Osteoblast (primary cell): ENCODE data around the gene CTNNBIP1. TPM values are rescaled to one million over a fixed set of nuclear protein-coding genes. Genes with fewer than 3 reads are reported as not detected.
"Not testable (repeated sequence)": the region's sequence is repeated elsewhere in the genome, so short reads cannot be mapped to it uniquely, and the experiment has no call there.

Experiments
- DNase-seq: peaks from one replicate; pipeline ENCODE4 v3.0.0; 2011; ENCODE audit warnings: low spot score, mixed read lengths; ENCODE audit not compliant: insufficient read length; ENCODE audit errors: missing footprints
- H2AFZ ChIP-seq: 2 replicates; pipeline ENCODE4 v1.6.0; 2011; ENCODE audit warnings: mild to moderate bottlenecking, low read length
- H3K27ac ChIP-seq: 2 replicates; pipeline ENCODE4 v1.5.1; 2011; ENCODE audit warnings: mild to moderate bottlenecking, low read depth, low read length, moderate library complexity
- H3K27me3 ChIP-seq: 2 replicates; pipeline ENCODE4 v1.6.0; 2012; ENCODE audit warnings: mild to moderate bottlenecking, control low read depth, inconsistent platforms, low read length, moderate library complexity; ENCODE audit not compliant: insufficient read depth
- H3K36me3 ChIP-seq: 2 replicates; pipeline ENCODE4 v1.5.1; 2011; ENCODE audit warnings: mild to moderate bottlenecking, low read length, control low read depth, moderate library complexity; ENCODE audit not compliant: insufficient read depth
- H3K4me1 ChIP-seq: 2 replicates; pipeline ENCODE4 v1.5.1; 2011; ENCODE audit warnings: mild to moderate bottlenecking, low read length, control low read depth, moderate library complexity; ENCODE audit not compliant: insufficient read depth
- H3K4me2 ChIP-seq: 2 replicates; pipeline ENCODE4 v1.6.0; 2011; ENCODE audit warnings: mild to moderate bottlenecking, low read length; ENCODE audit not compliant: insufficient read depth
- H3K4me3 ChIP-seq: fragments of 200-600 bp; sonication (generic); 3 replicates; pipeline ENCODE4 v1.5.1; 2012; ENCODE audit warnings: mild to moderate bottlenecking, low read length, inconsistent platforms; ENCODE audit not compliant: insufficient read depth
- H3K79me2 ChIP-seq: 2 replicates; pipeline ENCODE4 v1.6.0; 2012; ENCODE audit warnings: mild to moderate bottlenecking, low read length, control low read depth, inconsistent platforms; ENCODE audit not compliant: insufficient read depth
- H3K9me3 ChIP-seq: 2 replicates; pipeline ENCODE4 v1.5.1; 2011; ENCODE audit warnings: low read depth, low read length, control low read depth
- H4K20me1 ChIP-seq: 2 replicates; pipeline ENCODE4 v1.6.0; 2012; ENCODE audit warnings: mild to moderate bottlenecking, low read length, control low read depth; ENCODE audit not compliant: insufficient read depth
- total RNA-seq: library from RNA; depleted of rRNA; stranded (reverse); fragments of >200 nt; gene quantifications from 2 replicates; pipeline ENCODE4 v1.2.3, GENCODE V29; 2012
- TF ChIP-seq, protein P1 (sequence below): IDR thresholded peaks from 2 replicates; pipeline ENCODE4 v1.5.1; 2011; ENCODE audit warnings: mild to moderate bottlenecking, low read depth, low read length, moderate library complexity; ENCODE audit errors: extremely low read depth

CTNNBIP1 gene
- total RNA-seq, 1 donor: 18.5 TPM

DNA sequence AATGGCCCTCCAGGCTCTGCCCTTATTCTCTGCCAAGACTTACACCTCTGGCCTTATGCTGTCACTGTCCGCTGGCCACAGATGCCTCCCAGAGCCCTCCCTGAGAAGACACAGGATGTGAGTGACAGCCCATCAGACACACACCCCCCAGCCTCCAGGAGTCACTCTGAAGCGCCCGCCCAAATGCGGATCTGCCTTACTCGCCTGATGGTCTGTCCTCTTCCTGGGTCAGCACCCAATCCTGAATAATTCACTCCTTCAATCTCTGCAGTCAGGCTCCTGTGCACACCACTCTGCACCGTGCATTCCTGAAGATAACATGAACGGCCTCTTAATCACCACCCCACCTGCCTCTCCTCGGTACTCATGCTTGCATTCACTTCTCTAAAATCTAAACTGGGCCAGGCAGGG is 101.0 kb downstream of the CTNNBIP1 start:
- no peak overlapping the region for H3K4me3 ChIP-seq
- H3K27me3 ChIP-seq: no peaks in the 10 kb centered on the region
- DNase-seq: no peak
- no peaks in the 10 kb centered on the region for H3K36me3 ChIP-seq
- H3K27ac ChIP-seq: no peak overlapping the region
- TF ChIP-seq, protein P1, sequence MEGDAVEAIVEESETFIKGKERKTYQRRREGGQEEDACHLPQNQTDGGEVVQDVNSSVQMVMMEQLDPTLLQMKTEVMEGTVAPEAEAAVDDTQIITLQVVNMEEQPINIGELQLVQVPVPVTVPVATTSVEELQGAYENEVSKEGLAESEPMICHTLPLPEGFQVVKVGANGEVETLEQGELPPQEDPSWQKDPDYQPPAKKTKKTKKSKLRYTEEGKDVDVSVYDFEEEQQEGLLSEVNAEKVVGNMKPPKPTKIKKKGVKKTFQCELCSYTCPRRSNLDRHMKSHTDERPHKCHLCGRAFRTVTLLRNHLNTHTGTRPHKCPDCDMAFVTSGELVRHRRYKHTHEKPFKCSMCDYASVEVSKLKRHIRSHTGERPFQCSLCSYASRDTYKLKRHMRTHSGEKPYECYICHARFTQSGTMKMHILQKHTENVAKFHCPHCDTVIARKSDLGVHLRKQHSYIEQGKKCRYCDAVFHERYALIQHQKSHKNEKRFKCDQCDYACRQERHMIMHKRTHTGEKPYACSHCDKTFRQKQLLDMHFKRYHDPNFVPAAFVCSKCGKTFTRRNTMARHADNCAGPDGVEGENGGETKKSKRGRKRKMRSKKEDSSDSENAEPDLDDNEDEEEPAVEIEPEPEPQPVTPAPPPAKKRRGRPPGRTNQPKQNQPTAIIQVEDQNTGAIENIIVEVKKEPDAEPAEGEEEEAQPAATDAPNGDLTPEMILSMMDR: no peak
- H3K9me3 ChIP-seq: no peaks in the 10 kb centered on the region
- peaks cover 86% of the 10 kb centered on the region for H3K79me2 ChIP-seq
- no peak overlapping the region for H2AFZ ChIP-seq
- no peak overlapping the region for H3K4me2 ChIP-seq
- no peaks in the 10 kb centered on the region for H3K4me1 ChIP-seq
- peaks cover 34% of the 10 kb centered on the region for H4K20me1 ChIP-seq

DNA sequence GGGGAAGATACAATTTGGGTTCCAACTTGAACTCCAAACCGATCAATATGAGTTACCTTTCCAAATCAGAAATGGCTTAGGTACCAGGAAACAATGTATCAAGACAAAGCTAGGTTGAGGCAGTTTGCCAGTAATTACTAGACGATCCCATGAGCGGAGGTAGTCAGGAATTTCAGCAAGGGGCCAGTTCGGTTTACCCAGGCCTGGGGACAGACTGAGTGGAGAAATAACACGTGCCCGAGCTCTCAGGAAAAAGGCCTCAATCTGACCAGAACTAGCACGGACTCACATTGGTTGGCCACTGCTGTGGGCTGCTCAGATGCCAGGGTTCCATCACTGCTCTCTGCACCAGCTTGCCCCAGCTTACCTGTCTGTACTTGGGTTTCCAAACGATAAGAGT is 101.6 kb downstream of the CTNNBIP1 start:
- H3K4me1 ChIP-seq: no peaks in the 10 kb centered on the region
- no peak overlapping the region for H2AFZ ChIP-seq
- no peak overlapping the region for H3K27ac ChIP-seq
- H3K4me2 ChIP-seq: no peak overlapping the region
- no peak overlapping the region for H3K4me3 ChIP-seq
- no peaks in the 10 kb centered on the region for H3K36me3 ChIP-seq
- H3K9me3 ChIP-seq: no peaks in the 10 kb centered on the region
- no peak for DNase-seq
- peaks cover 34% of the 10 kb centered on the region for H4K20me1 ChIP-seq
- H3K27me3 ChIP-seq: no peaks in the 10 kb centered on the region
- H3K79me2 ChIP-seq: peaks cover 83% of the 10 kb centered on the region
- TF ChIP-seq, protein P1: no peak

DNA sequence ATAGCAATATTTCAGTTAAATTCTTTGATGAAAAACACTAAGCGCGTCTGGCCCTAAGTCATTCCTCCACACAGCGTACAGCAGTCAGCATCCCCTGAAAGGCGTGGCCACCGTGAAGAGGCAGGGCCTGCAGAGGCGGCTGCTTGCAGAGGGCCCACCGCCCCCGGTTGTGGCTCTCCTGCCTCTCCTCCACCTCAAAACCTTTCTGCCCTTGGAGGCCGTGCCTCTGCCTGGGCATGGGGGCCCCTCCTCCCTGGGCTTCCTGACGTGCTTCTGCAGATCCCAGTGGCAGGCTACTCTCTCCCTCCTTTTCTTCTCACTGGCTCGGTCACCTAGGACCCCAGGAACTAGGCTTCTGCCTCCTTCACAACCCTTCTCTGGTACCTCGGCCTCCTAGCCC is 102.5 kb downstream of the CTNNBIP1 start:
- Histone ChIP-seq H3K79me2 (peaks cover 84% of the 10 kb centered on the region), H3K27ac (no peak overlapping the region), H3K9me3 (no peaks in the 10 kb centered on the region), H2AFZ (no peak overlapping the region), H3K4me2 (no peak overlapping the region), H3K4me1 (no peaks in the 10 kb centered on the region), H3K4me3 (no peak overlapping the region), H3K36me3 (no peaks in the 10 kb centered on the region), H3K27me3 (no peaks in the 10 kb centered on the region), H4K20me1 (peaks cover 37% of the 10 kb centered on the region)
- no peak for DNase-seq
- TF ChIP-seq, protein P1: no peak

DNA sequence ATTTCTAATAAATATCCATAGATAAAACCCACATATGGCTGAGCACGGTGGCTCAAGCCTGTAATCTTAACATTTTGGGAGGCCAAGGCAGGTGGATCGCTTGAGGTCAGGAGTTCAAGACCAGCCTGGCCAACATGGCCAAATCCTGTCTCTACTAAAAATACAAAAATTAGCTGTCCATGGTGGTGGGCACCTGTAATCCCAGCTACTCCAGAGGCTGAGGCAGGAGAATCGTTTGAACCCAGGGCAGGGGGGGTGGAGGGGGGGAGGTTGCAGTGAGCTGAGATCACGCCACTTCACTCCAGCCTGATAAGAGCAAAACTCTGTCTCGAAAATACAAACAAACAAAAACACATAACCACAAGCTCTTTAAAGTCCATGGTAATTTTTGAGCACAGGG is 104.1 kb downstream of the CTNNBIP1 start:
- peaks cover 84% of the 10 kb centered on the region for H3K79me2 ChIP-seq
- not testable (repeated sequence) for H3K27ac ChIP-seq, H3K36me3 ChIP-seq, H3K4me2 ChIP-seq, H2AFZ ChIP-seq, H3K4me3 ChIP-seq, H3K4me1 ChIP-seq, DNase-seq, H3K27me3 ChIP-seq, H3K9me3 ChIP-seq
- peaks cover 32% of the 10 kb centered on the region for H4K20me1 ChIP-seq
